GM23248 (cell line): ENCODE data around the gene TSHZ2.

Experiments used
- EZH2 ChIP-seq: fragments of 200-600 bp; sonication (generic); IDR thresholded peaks from 2 replicates; pipeline ENCODE4 v1.6.1; 2018; ENCODE audit warnings: antibody characterized with exemption, mild to moderate bottlenecking; ENCODE audit not compliant: insufficient read depth, poor library complexity, severe bottlenecking
- EZH2phosphoT487 ChIP-seq: fragments of 200-600 bp; sonication (generic); IDR thresholded peaks from 2 replicates; pipeline ENCODE4 v1.6.1; 2018; ENCODE audit warnings: antibody characterized with exemption, moderate library complexity, mild to moderate bottlenecking, low read depth; ENCODE audit not compliant: insufficient read depth

DNA sequence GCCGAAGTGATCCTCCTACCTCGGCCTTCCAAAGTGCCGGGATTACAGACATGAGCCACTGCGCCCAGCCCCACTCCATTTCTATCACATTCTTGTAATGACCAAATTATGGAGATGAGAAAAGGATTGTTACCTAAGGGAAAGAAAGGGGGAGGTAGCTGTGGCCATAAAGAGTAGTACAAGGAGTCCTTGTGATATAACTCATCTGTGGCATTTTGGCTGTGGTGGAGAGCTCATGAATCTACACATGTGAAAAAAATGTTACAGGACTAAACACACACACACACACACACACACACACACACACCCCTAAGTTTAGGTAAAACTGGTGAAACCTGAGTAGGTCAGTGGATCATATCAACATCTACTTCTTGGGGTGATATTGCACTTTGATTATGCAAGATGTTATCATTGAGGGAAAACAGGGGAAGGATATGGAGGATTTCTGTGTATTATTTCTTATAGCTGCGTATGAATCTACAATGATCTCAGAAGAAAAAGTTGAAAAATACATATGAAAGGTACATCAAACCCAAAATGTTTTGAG lies 251.5 kb downstream of the TSHZ2 start:
- TF ChIP-seq EZH2phosphoT487 (no peak), EZH2 (no peak)
